ENCODE results near the gene CNIH1. TPM values are rescaled to one million over a fixed set of nuclear protein-coding genes. Genes with fewer than 3 reads are reported as not detected.

CNIH1 gene
- total RNA-seq, 4 donors from 2014 or later, result 52.3 to 144 (median 103) TPM

DNA sequence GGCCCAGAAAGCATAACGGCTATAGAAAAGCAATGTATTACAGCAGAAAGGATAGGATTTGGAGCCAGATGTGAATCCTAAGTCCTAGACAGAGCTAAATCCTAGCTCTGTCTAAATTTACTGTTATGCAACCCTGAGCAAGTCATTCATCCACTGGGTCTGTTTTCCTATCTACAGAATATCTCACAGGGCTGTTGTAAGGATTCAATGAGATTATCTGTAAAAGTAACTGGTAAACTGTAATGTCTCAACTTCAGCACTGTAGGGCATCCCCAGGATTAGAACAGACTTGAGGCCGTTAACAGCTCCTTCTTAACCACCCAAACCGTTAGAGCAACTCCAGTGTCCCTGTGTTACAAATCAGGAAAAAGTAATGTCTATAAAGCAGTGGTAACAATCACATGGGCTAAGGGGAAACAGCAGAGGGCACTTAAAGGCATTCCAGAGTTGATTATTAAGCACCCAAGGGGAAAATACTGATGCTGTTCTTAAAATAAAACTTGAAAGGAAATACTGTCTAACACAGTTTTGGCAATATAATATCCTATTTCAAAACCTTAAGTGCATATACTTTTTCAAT, 37.6 kb upstream of the CNIH1 start:
- Histone ChIP-seq H3K4me1 (peaks cover 17 to 34% (median 22%) of the 10 kb centered on the region in 4 donors), H3K36me3 (peaks cover 0 to 42% (median 21%) of the 10 kb centered on the region in 4 donors), H3K9me3 (no peaks in the 10 kb centered on the region), H3K27me3 (no peaks in the 10 kb centered on the region), H3K4me3 (no peak overlapping the region), H3K27ac (replicated peaks in 1 of 4) (no peak overlapping the region)
- TF ChIP-seq, protein P1, sequence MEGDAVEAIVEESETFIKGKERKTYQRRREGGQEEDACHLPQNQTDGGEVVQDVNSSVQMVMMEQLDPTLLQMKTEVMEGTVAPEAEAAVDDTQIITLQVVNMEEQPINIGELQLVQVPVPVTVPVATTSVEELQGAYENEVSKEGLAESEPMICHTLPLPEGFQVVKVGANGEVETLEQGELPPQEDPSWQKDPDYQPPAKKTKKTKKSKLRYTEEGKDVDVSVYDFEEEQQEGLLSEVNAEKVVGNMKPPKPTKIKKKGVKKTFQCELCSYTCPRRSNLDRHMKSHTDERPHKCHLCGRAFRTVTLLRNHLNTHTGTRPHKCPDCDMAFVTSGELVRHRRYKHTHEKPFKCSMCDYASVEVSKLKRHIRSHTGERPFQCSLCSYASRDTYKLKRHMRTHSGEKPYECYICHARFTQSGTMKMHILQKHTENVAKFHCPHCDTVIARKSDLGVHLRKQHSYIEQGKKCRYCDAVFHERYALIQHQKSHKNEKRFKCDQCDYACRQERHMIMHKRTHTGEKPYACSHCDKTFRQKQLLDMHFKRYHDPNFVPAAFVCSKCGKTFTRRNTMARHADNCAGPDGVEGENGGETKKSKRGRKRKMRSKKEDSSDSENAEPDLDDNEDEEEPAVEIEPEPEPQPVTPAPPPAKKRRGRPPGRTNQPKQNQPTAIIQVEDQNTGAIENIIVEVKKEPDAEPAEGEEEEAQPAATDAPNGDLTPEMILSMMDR (IDR thresholded peaks at IDR 0.05), result no peak
- no peak for TF ChIP-seq POLR2AphosphoS5 (IDR thresholded peaks at IDR 0.05)
- TF ChIP-seq POLR2A (IDR thresholded peaks at IDR 0.05; ENCODE audit: low read depth), result no peak
- no peak for TF ChIP-seq EP300 (IDR thresholded peaks at IDR 0.05)
- WGBS, result 88% methylated on average over 3 of the region's 3 CpGs
- no peak for DNase-seq (ENCODE audit: extremely low spot score)
- intact Hi-C loops (cut with DNase I), result no loop called here

DNA sequence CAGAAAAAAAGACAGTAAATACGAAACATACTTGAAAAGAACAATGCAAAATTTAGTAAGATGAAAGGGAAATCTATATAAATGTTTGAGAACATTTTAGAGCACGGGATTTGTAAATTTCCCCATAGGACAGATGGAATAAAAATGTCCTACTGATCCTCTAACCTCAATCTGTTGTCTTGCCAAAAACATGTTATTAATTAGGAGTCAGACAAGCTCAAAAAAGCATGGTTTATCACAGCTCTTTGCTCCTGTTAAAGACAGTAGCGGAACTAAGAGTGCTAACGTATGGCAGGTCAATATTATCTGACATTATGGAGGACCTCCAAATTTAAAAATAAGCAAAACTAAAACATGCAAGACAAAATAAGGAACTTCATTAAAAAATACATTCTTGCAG, 34.7 kb upstream of the CNIH1 start:
- Histone ChIP-seq H3K4me3 (no peak overlapping the region), H3K9me3 (no peaks in the 10 kb centered on the region), H3K36me3 (peaks cover 0 to 44% (median 12%) of the 10 kb centered on the region in 4 donors), H3K27me3 (no peaks in the 10 kb centered on the region), H3K27ac (replicated peaks in 1 of 4) (no peak overlapping the region), H3K4me1 (peaks cover 5 to 31% (median 18%) of the 10 kb centered on the region in 4 donors)
- 70% methylated on average over 4 of the region's 4 CpGs for WGBS
- intact Hi-C loops (cut with DNase I), result no loop called here
- TF ChIP-seq EP300 (IDR thresholded peaks at IDR 0.05), result no peak
- no peak for TF ChIP-seq POLR2AphosphoS5 (IDR thresholded peaks at IDR 0.05)
- TF ChIP-seq, protein P1 (IDR thresholded peaks at IDR 0.05), result no peak
- TF ChIP-seq POLR2A (IDR thresholded peaks at IDR 0.05; ENCODE audit: low read depth), result no peak
- no peak for DNase-seq (ENCODE audit: extremely low spot score)

DNA sequence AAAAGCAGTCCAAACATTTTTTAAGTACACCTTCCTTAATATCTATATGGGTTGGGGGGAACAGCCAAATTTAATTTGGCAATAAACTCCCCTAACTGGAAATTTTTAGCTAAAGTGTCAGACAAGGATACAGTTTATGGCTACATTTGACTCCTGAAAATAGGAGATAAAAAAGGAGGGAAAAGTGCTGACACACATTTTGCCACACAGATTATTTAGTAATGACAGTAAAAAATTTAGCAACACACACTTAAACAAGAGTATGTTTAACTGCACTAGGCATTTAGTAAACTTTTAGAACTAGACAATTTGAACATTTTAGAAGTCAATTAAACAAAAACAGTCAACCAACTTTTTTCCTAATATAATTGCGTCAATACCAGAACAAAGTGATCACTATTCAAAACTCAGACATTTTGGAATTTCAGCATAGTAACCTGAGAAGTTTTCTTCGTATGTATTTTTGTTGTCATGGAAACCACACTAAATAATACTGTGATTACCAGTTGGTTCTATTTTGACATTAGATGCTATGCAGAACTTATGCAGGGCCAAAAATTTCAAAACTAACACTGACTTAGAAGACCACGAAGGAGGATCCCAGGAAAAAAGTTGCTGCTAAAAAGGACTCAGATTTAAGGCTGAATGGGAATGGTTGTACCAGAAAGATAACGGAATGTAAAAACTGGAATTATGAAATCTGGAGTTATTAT, 34.2 kb upstream of the CNIH1 start:
- no peak overlapping the region for H3K27ac ChIP-seq (replicated peaks in 1 of 4)
- H3K4me3 ChIP-seq, result no peak overlapping the region
- WGBS, result 51% methylated on average over 4 of the region's 4 CpGs
- H3K9me3 ChIP-seq, result no peaks in the 10 kb centered on the region
- DNase-seq (ENCODE audit: extremely low spot score), result no peak
- peaks cover 0 to 48% (median 12%) of the 10 kb centered on the region in 4 donors for H3K36me3 ChIP-seq
- TF ChIP-seq POLR2AphosphoS5 (IDR thresholded peaks at IDR 0.05) (no peak), POLR2A (IDR thresholded peaks at IDR 0.05; ENCODE audit: low read depth) (no peak), EP300 (IDR thresholded peaks at IDR 0.05) (no peak)
- TF ChIP-seq, protein P1 (IDR thresholded peaks at IDR 0.05), result no peak
- H3K27me3 ChIP-seq, result no peaks in the 10 kb centered on the region
- peaks cover 5 to 27% (median 18%) of the 10 kb centered on the region in 4 donors for H3K4me1 ChIP-seq
- intact Hi-C loops (cut with DNase I), result no loop called here

DNA sequence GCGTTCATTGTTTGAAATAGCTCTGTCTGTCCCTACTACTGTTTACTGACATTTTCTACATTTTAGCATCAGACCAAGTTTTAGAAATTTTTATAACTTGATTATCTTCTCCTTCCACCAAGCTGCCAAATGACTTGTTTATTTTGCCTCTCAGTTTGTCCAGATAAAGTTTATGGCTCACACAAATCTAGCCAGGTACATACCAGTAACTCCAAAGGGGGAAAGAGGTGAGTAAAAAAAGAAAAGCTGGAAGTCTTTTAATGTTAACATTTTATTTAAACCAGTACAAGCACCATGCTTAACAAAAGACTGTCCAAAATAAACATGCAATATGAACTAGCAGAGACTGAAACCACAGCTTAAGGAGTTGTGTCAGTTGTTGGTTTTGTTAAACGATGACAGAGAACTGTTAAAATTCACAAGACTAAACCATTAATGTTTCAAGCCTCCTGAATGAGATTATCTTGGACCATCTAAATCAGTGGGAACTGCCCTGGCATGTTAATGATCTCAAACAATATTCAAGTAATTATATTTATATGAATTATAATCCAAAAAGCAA, 33.1 kb upstream of the CNIH1 start:
- no peak overlapping the region for H3K27ac ChIP-seq (replicated peaks in 1 of 4)
- peaks cover 0 to 40% (median 12%) of the 10 kb centered on the region in 4 donors for H3K36me3 ChIP-seq
- 63% methylated on average over 2 of the region's 2 CpGs for WGBS
- H3K4me1 ChIP-seq, result peaks cover 5 to 27% (median 18%) of the 10 kb centered on the region in 4 donors
- TF ChIP-seq, protein P1 (IDR thresholded peaks at IDR 0.05), result no peak
- TF ChIP-seq EP300 (IDR thresholded peaks at IDR 0.05) (no peak), POLR2AphosphoS5 (IDR thresholded peaks at IDR 0.05) (no peak), POLR2A (IDR thresholded peaks at IDR 0.05; ENCODE audit: low read depth) (no peak)
- intact Hi-C loops (cut with DNase I), result no loop called here
- no peak for DNase-seq (ENCODE audit: extremely low spot score)
- H3K27me3 ChIP-seq, result no peaks in the 10 kb centered on the region
- H3K4me3 ChIP-seq, result no peak overlapping the region
- H3K9me3 ChIP-seq, result no peaks in the 10 kb centered on the region
